HepG2 (cell line): Measurements from ENCODE around the gene PAXX.

Experiments
- CHD2 ChIP-seq: IDR thresholded peaks from 2 replicates; pipeline ENCODE4 v1.6.1; 2011; ENCODE audit warnings: low read depth, low read length, improper control_type of control experiment
- DNMT1 ChIP-seq: sonication (generic); formaldehyde crosslinking; IDR thresholded peaks from 2 replicates; pipeline ENCODE4 v1.5.1; 2020; ENCODE audit warnings: mild to moderate bottlenecking, missing genetic modification reagents
- FOSL2 ChIP-seq: sonication (generic); formaldehyde crosslinking; IDR thresholded peaks from 2 replicates; pipeline ENCODE4 v1.4.0; 2020; ENCODE audit warnings: missing genetic modification reagents
- ZNF232 ChIP-seq: sonication (generic); formaldehyde crosslinking; IDR thresholded peaks from 2 replicates; pipeline ENCODE4 v1.4.0; 2020; ENCODE audit warnings: missing genetic modification reagents, borderline replicate concordance
- ZNF530 ChIP-seq: sonication (generic); formaldehyde crosslinking; IDR thresholded peaks from 2 replicates; pipeline ENCODE4 v1.5.0; 2020; ENCODE audit warnings: low read depth, mild to moderate bottlenecking, missing genetic modification reagents
- ZNF75D ChIP-seq: sonication (generic); formaldehyde crosslinking; IDR thresholded peaks from 2 replicates; pipeline ENCODE4 v1.8.1; 2023; ENCODE audit warnings: missing genetic modification reagents, mild to moderate bottlenecking, borderline replicate concordance
- TF ChIP-seq, protein P1 (sequence below): sonication (generic); formaldehyde crosslinking; IDR thresholded peaks from 2 replicates; pipeline ENCODE4 v1.4.0; 2020; ENCODE audit warnings: missing genetic modification reagents

GRCh38 chr9:137023583-137023991 is 31.4 kb downstream of the PAXX start:
- TF ChIP-seq DNMT1 (CRISPR knock-in tag) (no peak), ZNF75D (no peak), ZNF530 (no peak), CHD2 (no peak), FOSL2 (CRISPR knock-in tag) (no peak), ZNF232 (CRISPR knock-in tag) (no peak)
- TF ChIP-seq, protein P1, sequence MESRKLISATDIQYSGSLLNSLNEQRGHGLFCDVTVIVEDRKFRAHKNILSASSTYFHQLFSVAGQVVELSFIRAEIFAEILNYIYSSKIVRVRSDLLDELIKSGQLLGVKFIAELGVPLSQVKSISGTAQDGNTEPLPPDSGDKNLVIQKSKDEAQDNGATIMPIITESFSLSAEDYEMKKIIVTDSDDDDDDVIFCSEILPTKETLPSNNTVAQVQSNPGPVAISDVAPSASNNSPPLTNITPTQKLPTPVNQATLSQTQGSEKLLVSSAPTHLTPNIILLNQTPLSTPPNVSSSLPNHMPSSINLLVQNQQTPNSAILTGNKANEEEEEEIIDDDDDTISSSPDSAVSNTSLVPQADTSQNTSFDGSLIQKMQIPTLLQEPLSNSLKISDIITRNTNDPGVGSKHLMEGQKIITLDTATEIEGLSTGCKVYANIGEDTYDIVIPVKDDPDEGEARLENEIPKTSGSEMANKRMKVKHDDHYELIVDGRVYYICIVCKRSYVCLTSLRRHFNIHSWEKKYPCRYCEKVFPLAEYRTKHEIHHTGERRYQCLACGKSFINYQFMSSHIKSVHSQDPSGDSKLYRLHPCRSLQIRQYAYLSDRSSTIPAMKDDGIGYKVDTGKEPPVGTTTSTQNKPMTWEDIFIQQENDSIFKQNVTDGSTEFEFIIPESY (CRISPR knock-in tag) = no peak
